ENCODE results near the gene FOXP1.

Gene FOXP1

DNA sequence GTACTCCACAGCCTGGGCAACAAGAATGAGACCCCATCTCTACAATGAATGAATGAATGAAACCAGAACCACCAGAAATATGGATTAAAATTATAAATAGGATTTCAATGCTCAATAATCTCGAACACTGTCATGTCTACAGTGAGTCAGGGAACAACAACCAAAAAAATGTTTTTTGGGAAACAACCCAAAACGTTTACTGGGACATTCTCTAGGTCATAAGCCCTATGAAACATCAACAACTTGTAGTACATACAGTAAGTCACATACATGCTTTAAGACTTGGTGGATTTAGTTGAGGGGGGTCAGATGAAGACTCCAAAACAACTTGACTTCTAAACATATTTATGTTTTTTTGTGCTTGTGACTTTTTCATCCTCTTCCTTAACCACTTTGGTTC is 511.2 kb downstream of the FOXP1 start:
- in situ Hi-C loops (cut with MboI; ENCODE audit: low pct_unique_long_range_greater_than_20kb, low sequenced_read_pairs, unreplicated experiment): no loop called here
- DNase-seq (ENCODE audit: low spot score): no peak
- TF ChIP-seq, protein P1, sequence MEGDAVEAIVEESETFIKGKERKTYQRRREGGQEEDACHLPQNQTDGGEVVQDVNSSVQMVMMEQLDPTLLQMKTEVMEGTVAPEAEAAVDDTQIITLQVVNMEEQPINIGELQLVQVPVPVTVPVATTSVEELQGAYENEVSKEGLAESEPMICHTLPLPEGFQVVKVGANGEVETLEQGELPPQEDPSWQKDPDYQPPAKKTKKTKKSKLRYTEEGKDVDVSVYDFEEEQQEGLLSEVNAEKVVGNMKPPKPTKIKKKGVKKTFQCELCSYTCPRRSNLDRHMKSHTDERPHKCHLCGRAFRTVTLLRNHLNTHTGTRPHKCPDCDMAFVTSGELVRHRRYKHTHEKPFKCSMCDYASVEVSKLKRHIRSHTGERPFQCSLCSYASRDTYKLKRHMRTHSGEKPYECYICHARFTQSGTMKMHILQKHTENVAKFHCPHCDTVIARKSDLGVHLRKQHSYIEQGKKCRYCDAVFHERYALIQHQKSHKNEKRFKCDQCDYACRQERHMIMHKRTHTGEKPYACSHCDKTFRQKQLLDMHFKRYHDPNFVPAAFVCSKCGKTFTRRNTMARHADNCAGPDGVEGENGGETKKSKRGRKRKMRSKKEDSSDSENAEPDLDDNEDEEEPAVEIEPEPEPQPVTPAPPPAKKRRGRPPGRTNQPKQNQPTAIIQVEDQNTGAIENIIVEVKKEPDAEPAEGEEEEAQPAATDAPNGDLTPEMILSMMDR (IDR thresholded peaks at IDR 0.05; ENCODE audit: extremely low read depth, insufficient read depth, missing control alignments): no peak

DNA sequence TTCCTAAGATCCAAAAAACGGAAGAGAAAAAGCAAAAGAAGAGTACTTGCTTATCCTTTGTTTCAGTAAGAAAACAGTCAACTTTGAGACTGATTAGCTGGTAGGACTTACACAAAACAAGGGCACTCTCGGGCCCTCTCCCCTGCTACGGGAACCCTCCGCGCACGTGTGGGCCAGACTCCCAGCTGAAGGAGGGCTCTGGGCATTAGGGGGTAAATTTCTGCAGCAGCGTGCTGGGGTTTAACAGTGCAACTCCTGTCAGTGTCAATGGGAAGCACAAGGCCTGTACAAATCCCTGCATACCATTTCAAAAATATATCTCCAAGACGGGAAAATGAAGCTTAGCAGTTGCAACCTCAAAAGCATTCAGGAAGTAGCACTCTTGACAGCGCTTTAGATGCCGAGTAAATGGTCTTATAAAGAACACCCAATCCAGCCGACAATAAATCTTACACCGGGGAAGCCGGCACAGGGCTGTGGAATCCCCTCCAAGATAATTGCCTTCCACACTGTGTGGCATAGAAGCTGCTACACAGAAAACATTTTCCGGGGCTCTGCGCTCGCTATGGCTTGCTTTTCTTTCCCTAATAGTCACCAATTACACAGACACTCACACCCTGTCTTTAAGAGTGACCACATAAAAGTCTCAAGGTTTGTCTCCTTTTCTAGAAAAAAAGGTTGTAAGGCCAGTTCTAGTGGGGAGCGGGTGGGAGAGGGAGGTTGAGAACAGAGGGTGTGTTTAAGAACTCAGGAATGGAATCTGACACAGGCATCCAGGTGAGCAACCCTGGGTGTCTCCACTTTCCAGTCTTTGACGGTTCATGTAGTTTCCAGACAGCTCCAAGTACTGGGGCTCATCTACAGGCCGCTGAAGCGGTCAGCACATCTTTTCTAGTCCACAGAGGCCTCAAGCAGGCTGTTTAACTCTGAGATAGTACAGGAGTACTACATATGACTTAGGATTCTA is 512.7 kb downstream of the FOXP1 start:
- DNase-seq (ENCODE audit: low spot score): no peak
- TF ChIP-seq, protein P1 (IDR thresholded peaks at IDR 0.05; ENCODE audit: extremely low read depth, insufficient read depth, missing control alignments): no peak
- in situ Hi-C loops (cut with MboI; ENCODE audit: low pct_unique_long_range_greater_than_20kb, low sequenced_read_pairs, unreplicated experiment): no loop called here

DNA sequence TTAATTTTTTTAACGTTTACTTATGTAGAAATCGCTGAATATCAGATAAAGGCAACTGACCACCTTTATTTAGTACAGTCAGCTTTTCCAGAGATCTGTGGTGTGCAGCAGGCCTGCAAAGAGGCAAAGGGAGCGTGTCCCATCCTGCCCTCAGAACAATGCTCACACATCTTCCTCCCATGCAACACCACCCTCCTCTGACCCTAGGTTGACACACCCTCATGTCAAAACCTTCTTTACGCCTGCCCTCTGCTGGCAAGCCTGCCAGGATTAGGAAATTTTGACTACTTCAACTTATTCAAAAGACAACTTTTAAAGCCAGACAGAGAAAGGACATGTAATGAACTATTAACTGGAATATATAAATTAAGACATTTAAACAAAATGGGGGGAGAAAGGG is 513.7 kb downstream of the FOXP1 start:
- DNase-seq (ENCODE audit: low spot score): peak; percentile 36
- TF ChIP-seq, protein P1 (IDR thresholded peaks at IDR 0.05; ENCODE audit: extremely low read depth, insufficient read depth, missing control alignments): no peak
- in situ Hi-C loops (cut with MboI; ENCODE audit: low pct_unique_long_range_greater_than_20kb, low sequenced_read_pairs, unreplicated experiment): no loop called here

DNA sequence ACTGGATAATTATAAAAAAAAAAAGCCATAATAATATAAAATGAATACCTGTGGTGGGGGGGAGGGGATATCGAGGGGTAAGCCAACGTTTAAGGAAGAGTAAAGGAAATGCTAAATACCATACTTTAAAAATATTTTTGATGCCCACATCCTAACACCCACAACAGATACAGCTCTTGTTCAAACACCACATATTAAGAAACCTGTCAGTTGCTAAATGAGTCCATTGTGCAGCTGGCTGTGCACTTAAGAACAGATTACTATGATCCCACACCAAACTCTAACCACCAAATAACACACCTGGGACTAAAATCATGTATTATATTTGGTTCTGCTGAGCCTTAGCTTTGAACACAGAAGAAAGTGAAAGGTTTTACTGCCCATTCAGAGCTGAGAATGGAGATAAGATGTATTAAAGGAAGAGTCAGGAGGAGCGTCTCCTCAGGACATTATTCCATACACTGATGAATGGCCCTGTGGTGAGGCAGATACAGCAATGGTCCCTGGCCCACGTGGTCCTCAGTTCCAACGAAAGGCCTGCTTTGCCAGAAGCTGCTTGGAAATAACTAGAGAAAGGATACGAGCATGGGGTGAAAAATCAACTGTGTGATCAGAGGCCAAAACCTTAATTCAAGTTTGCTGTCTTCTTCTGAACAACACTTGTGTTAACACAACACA is 515.4 kb downstream of the FOXP1 start:
- TF ChIP-seq, protein P1 (IDR thresholded peaks at IDR 0.05; ENCODE audit: extremely low read depth, insufficient read depth, missing control alignments): no peak

DNA sequence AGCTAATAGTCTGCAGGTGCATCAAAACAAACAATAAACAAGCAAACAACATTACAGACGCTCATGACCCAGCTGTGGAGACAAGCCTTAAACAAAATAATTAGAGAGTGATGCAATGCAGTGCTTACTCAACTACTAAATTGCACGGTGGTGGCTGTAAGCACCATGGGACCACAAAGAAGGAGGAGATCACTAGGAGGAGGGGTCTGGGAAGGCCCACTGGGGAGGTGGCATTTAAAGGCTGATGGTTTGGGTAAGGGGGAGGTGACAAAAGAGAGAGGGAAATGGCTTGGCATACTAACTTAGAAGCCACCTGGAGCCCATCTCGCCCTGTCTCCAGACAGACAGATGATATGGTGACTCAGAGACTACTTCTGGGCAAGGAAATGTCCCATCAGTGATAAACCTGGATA is 516.7 kb downstream of the FOXP1 start:
- DNase-seq (ENCODE audit: low spot score): no peak
- TF ChIP-seq, protein P1 (IDR thresholded peaks at IDR 0.05; ENCODE audit: extremely low read depth, insufficient read depth, missing control alignments): no peak
- in situ Hi-C loops (cut with MboI; ENCODE audit: low pct_unique_long_range_greater_than_20kb, low sequenced_read_pairs, unreplicated experiment): no loop called here

More for the DNA sequence above, 515.4 kb downstream of the FOXP1 start:
- in situ Hi-C loops (cut with MboI; ENCODE audit: low pct_unique_long_range_greater_than_20kb, low sequenced_read_pairs, unreplicated experiment): no loop called here
- peak; percentile 29 for DNase-seq (ENCODE audit: low spot score)

DNA sequence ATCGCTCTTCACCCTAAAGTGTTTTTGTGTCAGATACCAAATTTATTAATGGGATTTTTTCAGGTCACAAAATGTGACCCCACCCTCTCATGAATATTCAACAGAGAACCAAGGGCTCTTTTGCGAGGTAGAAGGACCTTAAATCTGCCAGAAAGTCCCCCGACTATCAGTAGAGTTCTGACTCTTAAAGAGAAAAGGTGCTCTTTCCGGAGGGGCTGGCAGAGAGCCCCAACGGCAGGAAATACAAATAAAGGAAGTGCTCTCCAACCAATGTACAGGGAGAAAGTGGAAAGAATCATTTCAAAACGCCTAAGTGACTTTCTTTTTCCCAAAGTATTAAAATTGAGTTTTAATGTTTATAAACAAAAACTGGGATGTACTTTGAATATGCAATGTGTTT is 517.2 kb downstream of the FOXP1 start:
- in situ Hi-C loops (cut with MboI; ENCODE audit: low pct_unique_long_range_greater_than_20kb, low sequenced_read_pairs, unreplicated experiment): no loop called here
- TF ChIP-seq, protein P1 (IDR thresholded peaks at IDR 0.05; ENCODE audit: extremely low read depth, insufficient read depth, missing control alignments): no peak

More for the DNA sequence above, 517.2 kb downstream of the FOXP1 start:
- DNase-seq (ENCODE audit: low spot score): no peak

Data from GM13977 (cell line).